ENCODE measurements around the gene HHIPL1. TPM values are rescaled to one million over a fixed set of nuclear protein-coding genes. Genes with fewer than 3 reads are reported as not detected.

The HHIPL1 gene
- total and polyA plus RNA-seq, 2 of the 8 experiments (the other 6 are each of a cell fraction or from before 2014, with no cell fraction given), result 1.5 to 2.6 TPM

DNA sequence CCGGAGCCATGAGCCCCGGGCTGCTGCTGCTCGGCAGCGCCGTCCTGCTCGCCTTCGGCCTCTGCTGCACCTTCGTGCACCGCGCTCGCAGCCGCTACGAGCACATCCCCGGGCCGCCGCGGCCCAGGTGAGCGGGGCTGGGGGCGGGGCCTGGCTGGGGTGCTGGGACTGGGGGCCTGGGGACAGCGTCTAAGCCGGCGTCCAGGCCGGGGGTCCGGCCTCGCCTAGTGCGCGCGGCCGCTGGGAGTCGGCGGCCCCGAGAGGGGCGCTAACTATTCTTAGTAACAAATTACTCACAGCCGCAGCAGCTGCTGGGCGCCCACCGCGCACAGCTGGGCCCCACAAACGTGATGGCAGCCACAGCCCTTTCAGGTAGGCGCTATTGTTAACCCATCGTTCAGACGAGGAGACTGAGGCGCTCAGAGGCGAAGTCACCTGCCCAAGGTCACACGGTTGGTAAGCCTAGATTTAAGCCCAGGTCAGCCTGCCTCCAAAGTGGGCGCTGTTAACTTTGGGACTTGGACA lies 39.5 kb downstream of the HHIPL1 start (continued):
- TF ChIP-seq NANOG (IDR thresholded peaks at IDR 0.05; ENCODE audit: insufficient read depth, low read depth, low read length, poor library complexity, severe bottlenecking) (no peak), TCF12 (IDR thresholded peaks at IDR 0.05; ENCODE audit: low read depth, low read length) (no peak), JUN (IDR thresholded peaks at IDR 0.05; ENCODE audit: low read depth, low read length) (no peak), RFX5 (IDR thresholded peaks at IDR 0.05; ENCODE audit: borderline replicate concordance, low read depth, low read length) (no peak), HDAC2 (IDR thresholded peaks at IDR 0.05; ENCODE audit: borderline replicate concordance in 1 of 2, low read depth in 2 of 2, low read length in 2 of 2) (peak in 1 of 2 experiments; percentile 64; a peak in 2 of 4 replicates), CEBPB (IDR thresholded peaks at IDR 0.05; ENCODE audit: low read depth, low read length) (no peak), RXRA (IDR thresholded peaks at IDR 0.05; ENCODE audit: insufficient read depth, low read depth, low read length) (no peak), PHF8 (conservative IDR thresholded peaks at IDR 0.05; ENCODE audit: low read depth, low read length) (peak; percentile 45; the same call in 1 of the 2 replicates), KDM5A (IDR thresholded peaks at IDR 0.05; ENCODE audit: low read length) (no peak), TEAD4 (IDR thresholded peaks at IDR 0.05; ENCODE audit: low read depth, low read length) (no peak), SP4 (IDR thresholded peaks at IDR 0.05; ENCODE audit: low read length) (no peak), SUZ12 (IDR thresholded peaks at IDR 0.05; ENCODE audit: low read length) (no peak), TAF7 (optimal IDR thresholded peaks at IDR 0.05; ENCODE audit: borderline replicate concordance, low read depth, low read length) (no peak)
- TF ChIP-seq, protein P1, sequence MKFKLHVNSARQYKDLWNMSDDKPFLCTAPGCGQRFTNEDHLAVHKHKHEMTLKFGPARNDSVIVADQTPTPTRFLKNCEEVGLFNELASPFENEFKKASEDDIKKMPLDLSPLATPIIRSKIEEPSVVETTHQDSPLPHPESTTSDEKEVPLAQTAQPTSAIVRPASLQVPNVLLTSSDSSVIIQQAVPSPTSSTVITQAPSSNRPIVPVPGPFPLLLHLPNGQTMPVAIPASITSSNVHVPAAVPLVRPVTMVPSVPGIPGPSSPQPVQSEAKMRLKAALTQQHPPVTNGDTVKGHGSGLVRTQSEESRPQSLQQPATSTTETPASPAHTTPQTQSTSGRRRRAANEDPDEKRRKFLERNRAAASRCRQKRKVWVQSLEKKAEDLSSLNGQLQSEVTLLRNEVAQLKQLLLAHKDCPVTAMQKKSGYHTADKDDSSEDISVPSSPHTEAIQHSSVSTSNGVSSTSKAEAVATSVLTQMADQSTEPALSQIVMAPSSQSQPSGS (IDR thresholded peaks at IDR 0.05; ENCODE audit: low read length), result no peak

Measured in H1 (cell line).